ENCODE data around the gene TTC39C.

DNA sequence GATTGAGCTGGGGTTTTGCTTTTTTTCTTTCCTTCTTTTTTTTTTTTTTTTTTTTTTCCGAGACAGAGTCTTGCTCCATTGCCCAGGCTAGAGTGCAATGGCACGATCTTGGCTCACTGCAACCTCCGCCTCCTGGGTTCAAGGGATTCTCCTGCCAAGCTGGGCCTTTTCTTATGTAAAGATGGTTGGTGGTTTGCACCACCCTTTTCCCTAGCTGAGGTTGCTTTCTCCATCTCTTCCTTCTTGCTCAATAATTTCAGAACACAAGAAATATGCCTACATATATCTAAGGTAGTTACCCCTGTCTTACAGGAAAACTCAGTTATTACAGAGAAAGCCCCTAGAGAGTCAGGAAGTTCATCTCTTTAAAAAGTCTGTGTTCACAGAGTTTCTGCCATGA lies 7.0 kb downstream of the TTC39C start:
- TF ChIP-seq POLR2AphosphoS5 (IDR thresholded peaks at IDR 0.05; ENCODE audit: borderline replicate concordance, low read depth, low read length), result no peak
- no peak for TF ChIP-seq EZH2 (IDR thresholded peaks at IDR 0.05)
- TF ChIP-seq FOXP2 (optimal IDR thresholded peaks at IDR 0.05; ENCODE audit: control extremely low read depth, extremely low read length, insufficient read depth), result no peak

Measured in SK-N-MC (cell line).